ENCODE results near the gene MED12L. TPM values are rescaled to one million over a fixed set of nuclear protein-coding genes. Genes with fewer than 3 reads are reported as not detected.

MED12L gene
- total and polyA plus RNA-seq, 7 donors, result 0.16 to 0.71 (median 0.28) TPM; not detected in 2

GRCh38 chr3:151130428-151130827 lies 45.0 kb downstream of the MED12L start:
- H3K36me3 ChIP-seq, result no peaks in the 10 kb centered on the region
- intact Hi-C loops (cut with DNase I), result no loop called here
- WGBS, 2 donors, result 92 to 96% methylated on average over 8 of the region's 8 CpGs
- no peak overlapping the region for H3K27ac ChIP-seq
- TF ChIP-seq, protein P1, sequence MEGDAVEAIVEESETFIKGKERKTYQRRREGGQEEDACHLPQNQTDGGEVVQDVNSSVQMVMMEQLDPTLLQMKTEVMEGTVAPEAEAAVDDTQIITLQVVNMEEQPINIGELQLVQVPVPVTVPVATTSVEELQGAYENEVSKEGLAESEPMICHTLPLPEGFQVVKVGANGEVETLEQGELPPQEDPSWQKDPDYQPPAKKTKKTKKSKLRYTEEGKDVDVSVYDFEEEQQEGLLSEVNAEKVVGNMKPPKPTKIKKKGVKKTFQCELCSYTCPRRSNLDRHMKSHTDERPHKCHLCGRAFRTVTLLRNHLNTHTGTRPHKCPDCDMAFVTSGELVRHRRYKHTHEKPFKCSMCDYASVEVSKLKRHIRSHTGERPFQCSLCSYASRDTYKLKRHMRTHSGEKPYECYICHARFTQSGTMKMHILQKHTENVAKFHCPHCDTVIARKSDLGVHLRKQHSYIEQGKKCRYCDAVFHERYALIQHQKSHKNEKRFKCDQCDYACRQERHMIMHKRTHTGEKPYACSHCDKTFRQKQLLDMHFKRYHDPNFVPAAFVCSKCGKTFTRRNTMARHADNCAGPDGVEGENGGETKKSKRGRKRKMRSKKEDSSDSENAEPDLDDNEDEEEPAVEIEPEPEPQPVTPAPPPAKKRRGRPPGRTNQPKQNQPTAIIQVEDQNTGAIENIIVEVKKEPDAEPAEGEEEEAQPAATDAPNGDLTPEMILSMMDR (IDR thresholded peaks at IDR 0.05), result no peak
- TF ChIP-seq EP300 (IDR thresholded peaks at IDR 0.05) (no peak), POLR2AphosphoS5 (IDR thresholded peaks at IDR 0.05) (no peak), POLR2A (IDR thresholded peaks at IDR 0.05) (no peak)
- H3K27me3 ChIP-seq, result no peaks in the 10 kb centered on the region
- H3K4me3 ChIP-seq, result no peak overlapping the region
- H3K4me1 ChIP-seq, result no peaks in the 10 kb centered on the region
- no peak for DNase-seq
- no peaks in the 10 kb centered on the region for H3K9me3 ChIP-seq

- TF ChIP-seq POLR2A (IDR thresholded peaks at IDR 0.05) (no peak), EP300 (IDR thresholded peaks at IDR 0.05) (no peak), POLR2AphosphoS5 (IDR thresholded peaks at IDR 0.05) (no peak)
- TF ChIP-seq, protein P1 (IDR thresholded peaks at IDR 0.05), result no peak
- intact Hi-C loops (cut with DNase I), result no loop called here
- Histone ChIP-seq H3K9me3 (no peaks in the 10 kb centered on the region), H3K4me3 (no peak overlapping the region), H3K27me3 (no peaks in the 10 kb centered on the region), H3K36me3 (no peaks in the 10 kb centered on the region), H3K27ac (no peak overlapping the region), H3K4me1 (no peaks in the 10 kb centered on the region)
- WGBS, 2 donors, result 36 to 40% methylated on average over 3 of the region's 3 CpGs
- DNase-seq, result no peak
Measured at GRCh38 chr3:151133175-151133574, 47.7 kb downstream of the MED12L start.

GRCh38 chr3:151133917-151134450 lies 48.5 kb downstream of the MED12L start:
- no peak overlapping the region for H3K27ac ChIP-seq
- H3K27me3 ChIP-seq, result no peaks in the 10 kb centered on the region
- intact Hi-C loops (cut with DNase I), result no loop called here
- DNase-seq, result no peak
- TF ChIP-seq POLR2AphosphoS5 (IDR thresholded peaks at IDR 0.05) (no peak), POLR2A (IDR thresholded peaks at IDR 0.05) (no peak), EP300 (IDR thresholded peaks at IDR 0.05) (no peak)
- TF ChIP-seq, protein P1 (IDR thresholded peaks at IDR 0.05), result no peak
- no peaks in the 10 kb centered on the region for H3K4me1 ChIP-seq
- 74 to 82% methylated on average over 8 of the region's 8 CpGs for WGBS, 2 donors
- no peak overlapping the region for H3K4me3 ChIP-seq
- no peaks in the 10 kb centered on the region for H3K9me3 ChIP-seq
- H3K36me3 ChIP-seq, result no peaks in the 10 kb centered on the region

GRCh38 chr3:151135541-151136337 lies 50.3 kb downstream of the MED12L start:
- H3K4me1 ChIP-seq, result no peaks in the 10 kb centered on the region
- DNase-seq, result no peak
- H3K9me3 ChIP-seq, result no peaks in the 10 kb centered on the region
- TF ChIP-seq EP300 (IDR thresholded peaks at IDR 0.05), result no peak
- TF ChIP-seq, protein P1 (IDR thresholded peaks at IDR 0.05), result no peak
- no peak for TF ChIP-seq POLR2A (IDR thresholded peaks at IDR 0.05)
- no peak for TF ChIP-seq POLR2AphosphoS5 (IDR thresholded peaks at IDR 0.05)
- 43 to 58% methylated on average over 5 of the region's 5 CpGs for WGBS, 2 donors
- intact Hi-C loops (cut with DNase I), result no loop called here
- H3K4me3 ChIP-seq, result no peak overlapping the region
- no peak overlapping the region for H3K27ac ChIP-seq
- H3K36me3 ChIP-seq, result no peaks in the 10 kb centered on the region
- H3K27me3 ChIP-seq, result no peaks in the 10 kb centered on the region
